Activated naive CD4-positive, alpha-beta T cell treated with anti-CD3 and anti-CD28 coated beads, Interleukin-2, amount 10 ng/mL, durations not matched to agents 7 days and 5 days (primary cell): Measurements from ENCODE around the gene LCN9.

Source experiments
- CTCF ChIA-PET: fragments of 350-600 bp; sonication (Branson Sonifier 250); formaldehyde crosslinking; loops from one replicate; lab custom pipeline; 2021; ENCODE audit warnings: antibody characterized with exemption; lab: Charles Lee
- DNase-seq: peaks from one replicate; pipeline ENCODE4 v3.0.0-alpha.2; 2020
- H3K27ac Mint-ChIP-seq: one replicate; pipeline ENCODE4 v1.8.0; 2021; ENCODE audit warnings: mild to moderate bottlenecking, moderate library complexity, mixed read lengths
- H3K27me3 Mint-ChIP-seq: one replicate; pipeline ENCODE4 v1.8.0; 2021; ENCODE audit warnings: mild to moderate bottlenecking, mixed read lengths
- H3K36me3 Mint-ChIP-seq: one replicate; pipeline ENCODE4 v1.8.0; 2021; ENCODE audit warnings: mixed read lengths
- H3K4me1 Mint-ChIP-seq: one replicate; pipeline ENCODE4 v1.8.0; 2021; ENCODE audit warnings: mixed read lengths
- H3K4me3 Mint-ChIP-seq: one replicate; pipeline ENCODE4 v1.8.0; 2021; ENCODE audit warnings: mild to moderate bottlenecking, moderate library complexity, mixed read lengths
- H3K9me3 Mint-ChIP-seq: one replicate; pipeline ENCODE4 v1.8.0; 2021; ENCODE audit warnings: mixed read lengths

LCN9 gene

GRCh38 chr9:135673941-135674340 lies 10.8 kb downstream of the LCN9 start:
- H3K36me3 Mint-ChIP-seq, result no peaks in the 10 kb centered on the region
- CTCF ChIA-PET, result no interaction called here
- H3K4me3 Mint-ChIP-seq, result no peak overlapping the region
- no peaks in the 10 kb centered on the region for H3K27me3 Mint-ChIP-seq
- no peak for DNase-seq
- no peaks in the 10 kb centered on the region for H3K9me3 Mint-ChIP-seq
- H3K4me1 Mint-ChIP-seq, result no peaks in the 10 kb centered on the region
- no peak overlapping the region for H3K27ac Mint-ChIP-seq

GRCh38 chr9:135674977-135675376 lies 11.9 kb downstream of the LCN9 start:
- Mint-ChIP-seq H3K9me3 (no peaks in the 10 kb centered on the region), H3K4me3 (no peak overlapping the region), H3K4me1 (no peaks in the 10 kb centered on the region), H3K36me3 (no peaks in the 10 kb centered on the region), H3K27me3 (no peaks in the 10 kb centered on the region), H3K27ac (no peak overlapping the region)
- CTCF ChIA-PET, result no interaction called here
- no peak for DNase-seq

GRCh38 chr9:135676891-135677290 lies 13.8 kb downstream of the LCN9 start:
- DNase-seq, result no peak
- Mint-ChIP-seq H3K27ac (no peak overlapping the region), H3K36me3 (no peaks in the 10 kb centered on the region), H3K27me3 (no peaks in the 10 kb centered on the region), H3K4me3 (no peak overlapping the region), H3K9me3 (no peaks in the 10 kb centered on the region), H3K4me1 (no peaks in the 10 kb centered on the region)
- CTCF ChIA-PET, result no interaction called here

- DNase-seq, result no peak
- H3K27ac Mint-ChIP-seq, result no peak overlapping the region
- no peaks in the 10 kb centered on the region for H3K36me3 Mint-ChIP-seq
Measured at GRCh38 chr9:135677641-135678168, 14.6 kb downstream of the LCN9 start.

GRCh38 chr9:135678236-135679017 lies 15.3 kb downstream of the LCN9 start:
- H3K36me3 Mint-ChIP-seq, result no peaks in the 10 kb centered on the region
- no peak overlapping the region for H3K27ac Mint-ChIP-seq
- no peaks in the 10 kb centered on the region for H3K4me1 Mint-ChIP-seq
- H3K4me3 Mint-ChIP-seq, result no peak overlapping the region
- no peaks in the 10 kb centered on the region for H3K27me3 Mint-ChIP-seq
- CTCF ChIA-PET, result no interaction called here
- no peaks in the 10 kb centered on the region for H3K9me3 Mint-ChIP-seq
- DNase-seq, result no peak

More at GRCh38 chr9:135677641-135678168, 14.6 kb downstream of the LCN9 start:
- H3K9me3 Mint-ChIP-seq, result no peaks in the 10 kb centered on the region
- no peaks in the 10 kb centered on the region for H3K4me1 Mint-ChIP-seq
- H3K4me3 Mint-ChIP-seq, result no peak overlapping the region
- CTCF ChIA-PET, result no interaction called here
- H3K27me3 Mint-ChIP-seq, result no peaks in the 10 kb centered on the region

- CTCF ChIA-PET, result no interaction called here
- Mint-ChIP-seq H3K27me3 (no peaks in the 10 kb centered on the region), H3K27ac (no peak overlapping the region), H3K4me3 (no peak overlapping the region), H3K4me1 (no peaks in the 10 kb centered on the region), H3K36me3 (no peaks in the 10 kb centered on the region), H3K9me3 (no peaks in the 10 kb centered on the region)
- no peak for DNase-seq
Measured at GRCh38 chr9:135680056-135680455, 16.9 kb downstream of the LCN9 start.

GRCh38 chr9:135681161-135681560 lies 18.1 kb downstream of the LCN9 start:
- Mint-ChIP-seq H3K9me3 (no peaks in the 10 kb centered on the region), H3K4me1 (no peaks in the 10 kb centered on the region), H3K27me3 (no peaks in the 10 kb centered on the region), H3K36me3 (no peaks in the 10 kb centered on the region), H3K4me3 (no peak overlapping the region), H3K27ac (no peak overlapping the region)
- no peak for DNase-seq
- CTCF ChIA-PET, result no interaction called here

- Mint-ChIP-seq H3K27ac (no peak overlapping the region), H3K27me3 (no peaks in the 10 kb centered on the region), H3K4me1 (no peaks in the 10 kb centered on the region), H3K4me3 (no peak overlapping the region), H3K36me3 (no peaks in the 10 kb centered on the region), H3K9me3 (no peaks in the 10 kb centered on the region)
- DNase-seq, result no peak
- CTCF ChIA-PET, result no interaction called here
Measured at GRCh38 chr9:135683401-135684034, 20.4 kb downstream of the LCN9 start.

GRCh38 chr9:135684691-135685090 lies 21.6 kb downstream of the LCN9 start:
- Mint-ChIP-seq H3K4me1 (no peaks in the 10 kb centered on the region), H3K4me3 (no peak overlapping the region), H3K9me3 (no peaks in the 10 kb centered on the region), H3K27me3 (no peaks in the 10 kb centered on the region), H3K36me3 (no peaks in the 10 kb centered on the region), H3K27ac (no peak overlapping the region)
- no peak for DNase-seq
- CTCF ChIA-PET, result no interaction called here

- Mint-ChIP-seq H3K27me3 (no peaks in the 10 kb centered on the region), H3K27ac (no peak overlapping the region), H3K4me1 (no peaks in the 10 kb centered on the region), H3K36me3 (no peaks in the 10 kb centered on the region), H3K9me3 (no peaks in the 10 kb centered on the region), H3K4me3 (no peak overlapping the region)
- DNase-seq, result no peak
- CTCF ChIA-PET, result no interaction called here
Measured at GRCh38 chr9:135687216-135687615, 24.1 kb downstream of the LCN9 start.

- no peak for DNase-seq
- CTCF ChIA-PET, result no interaction called here
- Mint-ChIP-seq H3K4me3 (no peak overlapping the region), H3K9me3 (no peaks in the 10 kb centered on the region), H3K36me3 (no peaks in the 10 kb centered on the region), H3K27ac (no peak overlapping the region), H3K4me1 (no peaks in the 10 kb centered on the region), H3K27me3 (no peaks in the 10 kb centered on the region)
Measured at GRCh38 chr9:135689011-135689410, 25.9 kb downstream of the LCN9 start.

GRCh38 chr9:135690836-135691570 lies 27.9 kb downstream of the LCN9 start:
- H3K4me1 Mint-ChIP-seq, result no peaks in the 10 kb centered on the region
- H3K9me3 Mint-ChIP-seq, result no peaks in the 10 kb centered on the region
- no peak for DNase-seq
- no peaks in the 10 kb centered on the region for H3K27me3 Mint-ChIP-seq
- no peaks in the 10 kb centered on the region for H3K36me3 Mint-ChIP-seq
- H3K27ac Mint-ChIP-seq, result no peak overlapping the region
- CTCF ChIA-PET, result no interaction called here
- H3K4me3 Mint-ChIP-seq, result no peak overlapping the region

GRCh38 chr9:135692410-135692809 lies 29.3 kb downstream of the LCN9 start:
- no peak overlapping the region for H3K27ac Mint-ChIP-seq
- no peak overlapping the region for H3K4me3 Mint-ChIP-seq
- no peaks in the 10 kb centered on the region for H3K36me3 Mint-ChIP-seq
- no peaks in the 10 kb centered on the region for H3K4me1 Mint-ChIP-seq
- H3K27me3 Mint-ChIP-seq, result no peaks in the 10 kb centered on the region
- H3K9me3 Mint-ChIP-seq, result no peaks in the 10 kb centered on the region
- DNase-seq, result no peak
- CTCF ChIA-PET, result no interaction called here

- H3K27me3 Mint-ChIP-seq, result no peaks in the 10 kb centered on the region
- CTCF ChIA-PET, result no interaction called here
- no peaks in the 10 kb centered on the region for H3K36me3 Mint-ChIP-seq
- H3K4me3 Mint-ChIP-seq, result no peak overlapping the region
- no peaks in the 10 kb centered on the region for H3K4me1 Mint-ChIP-seq
- no peak overlapping the region for H3K27ac Mint-ChIP-seq
- H3K9me3 Mint-ChIP-seq, result no peaks in the 10 kb centered on the region
- DNase-seq, result no peak
Measured at GRCh38 chr9:135693265-135693664, 30.2 kb downstream of the LCN9 start.
